Measurements from ENCODE around the gene COL8A2.

The COL8A2 gene

GRCh38 chr1:36157115-36157903 lies 32.3 kb upstream of the COL8A2 start:
- no peak for ATAC-seq

GRCh38 chr1:36156329-36157114 lies 31.5 kb upstream of the COL8A2 start:
- ATAC-seq, result peak in 1 of 2 donors; percentile 22

GRCh38 chr1:36155408-36156328 lies 30.6 kb upstream of the COL8A2 start, which contains the start of gene MAP7D1:
TSS of gene MAP7D1 (plus strand) at chr1:36156160. CDS start at chr1:36156418, 258 bp downstream.
- ATAC-seq, result peak; percentile 75 to 79

GRCh38 chr1:36154765-36155407 lies 29.9 kb upstream of the COL8A2 start:
- ATAC-seq, result no peak

- no peak for ATAC-seq
These were observed 29.3 kb upstream of the COL8A2 start for GRCh38 chr1:36154335-36154734.

- no peak for ATAC-seq
These were observed 28.5 kb upstream of the COL8A2 start for GRCh38 chr1:36153476-36153875.

GRCh38 chr1:36151845-36152203 lies 26.8 kb upstream of the COL8A2 start:
- ATAC-seq, result no peak

GRCh38 chr1:36151134-36151844 lies 26.3 kb upstream of the COL8A2 start:
- no peak for ATAC-seq

GRCh38 chr1:36150296-36151133 lies 25.5 kb upstream of the COL8A2 start:
- ATAC-seq, result peak; percentile 47 to 48

GRCh38 chr1:36149973-36150295 lies 24.9 kb upstream of the COL8A2 start:
- ATAC-seq, result no peak

- peak; percentile 97 for ATAC-seq
These were observed 24.4 kb upstream of the COL8A2 start, which contains the start of gene TRAPPC3 for GRCh38 chr1:36149237-36149972. TSS of gene TRAPPC3 (minus strand) at chr1:36149486. CDS start at chr1:36149378, 108 bp downstream.

- no peak for ATAC-seq
These were observed 23.8 kb upstream of the COL8A2 start for GRCh38 chr1:36148821-36149236.

GRCh38 chr1:36144413-36144812 lies 19.4 kb upstream of the COL8A2 start:
- ATAC-seq, result no peak

GRCh38 chr1:36143424-36143823 lies 18.4 kb upstream of the COL8A2 start:
- peak in 1 of 2 donors; percentile 24 for ATAC-seq

- ATAC-seq, result no peak
These were observed 17.1 kb upstream of the COL8A2 start for GRCh38 chr1:36142121-36142520.

GRCh38 chr1:36139521-36139920 lies 14.5 kb upstream of the COL8A2 start:
- ATAC-seq, result no peak

- ATAC-seq, result no peak
These were observed 12.8 kb upstream of the COL8A2 start for GRCh38 chr1:36137776-36138175.

GRCh38 chr1:36137226-36137625 lies 12.2 kb upstream of the COL8A2 start:
- ATAC-seq, result no peak

- ATAC-seq, result no peak
These were observed 11.5 kb upstream of the COL8A2 start for GRCh38 chr1:36136535-36136934.

GRCh38 chr1:36135796-36136195 lies 10.8 kb upstream of the COL8A2 start:
- no peak for ATAC-seq

Measured in activated CD4-positive, CD25-positive, alpha-beta regulatory T cell treated with anti-CD3 and anti-CD28 coated beads, Interleukin-2, amount 50 U/mL, for 24 hours (primary cell).